BJ (cell line): ENCODE measurements around the gene RASA4. TPM values are rescaled to one million over a fixed set of nuclear protein-coding genes. Genes with fewer than 3 reads are reported as not detected.
A peak's percentile ranks its signal among the peaks of the same experiment; 100 is the strongest.
"Not testable (repeated sequence)": the region's sequence is repeated elsewhere in the genome, so short reads cannot be mapped to it uniquely, and the experiment has no call there.

ENCODE experiments used
- CTCF ChIA-PET: fragments of 350-600 bp; formaldehyde crosslinking; extraction: SDS; loops from one replicate; lab custom pipeline; 2021; ENCODE audit warnings: antibody characterized with exemption, inconsistent platforms; lab: Yijun Ruan, JAX
- POLR2A ChIA-PET: fragments of 300-600 bp; sonication (Branson Sonifier 250); formaldehyde crosslinking; extraction: SDS; loops from one replicate; lab custom pipeline; 2021; ENCODE audit warnings: antibody characterized with exemption; lab: Charles Lee
- DNase-seq: peaks from one replicate; pipeline ENCODE4 v3.0.0-alpha.2; 2011; ENCODE audit warnings: low read depth
- H3K27me3 ChIP-seq: 2 replicates; pipeline ENCODE4 v1.6.0; 2011; ENCODE audit warnings: low read length; ENCODE audit not compliant: control insufficient read depth, insufficient read depth
- H3K36me3 ChIP-seq: 2 replicates; pipeline ENCODE4 v1.5.1; 2011; ENCODE audit warnings: low read length; ENCODE audit not compliant: control insufficient read depth, insufficient read depth
- H3K4me3 ChIP-seq: 2 replicates; pipeline ENCODE4 v1.5.1; 2011; ENCODE audit warnings: low read depth, mild to moderate bottlenecking, control low read depth, low read length
- polyA minus RNA-seq: library from RNA; depleted of rRNA, polyadenylated mRNA; stranded (reverse); fragments of >200 nt; gene quantifications from 2 replicates; pipeline ENCODE4 v1.2.3, GENCODE V29; 2011; rRNA and poly(A)+ RNA removed
- polyA plus RNA-seq: library from polyadenylated mRNA; depleted of rRNA; stranded (reverse); fragments of >200 nt; gene quantifications from 2 replicates; pipeline ENCODE4 v1.2.3, GENCODE V29; 2011; rRNA removed

Gene RASA4
- polyA plus RNA-seq (26.9 and 54.5 TPM in 2 replicates), polyA minus RNA-seq (53.1 and 55.7 TPM in 2 replicates)

DNA sequence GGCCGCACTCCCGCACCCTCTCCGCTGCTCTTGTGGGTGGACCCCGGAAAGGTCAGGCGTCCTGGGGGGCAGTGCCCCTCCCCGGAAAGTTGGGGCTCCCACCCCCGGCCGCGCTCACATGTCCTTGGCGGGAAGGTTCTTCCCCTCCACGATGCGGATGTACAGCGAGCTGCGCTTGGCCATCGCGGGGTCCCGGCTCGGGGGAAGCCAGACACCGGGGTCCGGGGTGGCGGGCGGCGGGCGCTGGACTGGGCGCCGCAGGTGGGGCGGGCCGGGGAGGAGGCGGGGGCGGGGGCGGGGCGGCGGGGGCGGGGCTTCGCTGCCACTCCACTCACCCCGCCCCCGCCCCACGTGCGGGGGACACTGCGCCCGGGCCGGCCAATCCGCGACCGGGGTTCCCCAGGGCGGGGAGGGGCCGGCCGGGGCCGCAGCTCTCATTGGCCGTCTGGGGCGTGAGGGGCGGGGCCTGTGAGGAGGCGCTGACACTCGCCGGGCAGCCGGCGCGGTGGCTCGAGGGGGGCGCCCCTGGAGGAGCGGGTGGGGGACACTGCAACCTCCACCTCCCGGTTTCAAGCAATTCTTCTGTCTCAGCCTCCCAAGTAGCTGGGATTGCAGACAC, at the start of gene RASA4:
Gene RASA4, minus strand, starts transcription at position 250 of the 619 bp plus-strand sequence. Its CDS starts 67 bp downstream, at position 183.
- POLR2A ChIA-PET, CTCF ChIA-PET: not testable (repeated sequence)
- H3K4me3 ChIP-seq, result peak within 1 kb of the TSS; percentile 54

DNA sequence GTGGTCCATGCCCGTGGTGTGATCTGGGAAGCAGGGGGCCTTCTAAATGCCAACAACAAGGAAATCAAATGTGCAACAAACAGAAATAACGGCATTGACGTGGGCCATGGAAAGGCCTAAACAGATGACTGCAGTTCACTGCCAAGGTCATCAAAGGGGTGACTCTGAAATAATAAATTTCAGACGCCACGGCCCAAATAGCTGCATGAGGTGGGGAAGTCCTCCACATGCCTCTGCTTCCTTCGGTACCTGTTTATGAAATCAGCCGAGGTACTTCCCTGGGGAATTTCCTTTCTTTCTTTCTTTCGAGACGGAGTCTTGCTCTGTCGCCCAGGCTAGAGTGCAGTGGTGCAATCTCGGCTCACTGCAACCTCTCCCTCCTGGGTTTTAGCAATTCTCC, 48.2 kb upstream of the RASA4 start:
- POLR2A ChIA-PET, H3K4me3 ChIP-seq, CTCF ChIA-PET, DNase-seq, H3K36me3 ChIP-seq, H3K27me3 ChIP-seq: not testable (repeated sequence)

More for the DNA sequence above, at the start of gene RASA4:
- H3K36me3 ChIP-seq, DNase-seq, H3K27me3 ChIP-seq: not testable (repeated sequence)

DNA sequence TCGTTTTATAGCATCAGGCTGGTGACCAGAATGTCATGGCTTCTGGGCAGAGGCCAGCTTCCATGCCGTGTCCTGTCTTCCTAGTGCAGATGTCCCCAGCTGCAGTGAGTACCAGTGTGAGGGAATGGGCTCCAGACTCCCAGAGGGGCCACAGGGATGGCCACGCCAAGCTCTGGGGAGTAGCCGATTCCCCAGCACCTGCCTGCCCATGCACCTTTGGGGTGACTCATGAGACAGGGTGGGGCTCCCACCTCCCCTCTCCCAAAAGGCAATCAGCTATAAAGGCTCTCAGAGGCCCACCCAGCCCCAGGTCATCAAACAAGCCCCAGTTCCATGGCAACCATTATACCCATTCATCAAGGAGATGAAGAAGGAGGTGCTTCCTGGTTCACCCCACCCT, 33.4 kb upstream of the RASA4 start, which contains the start of gene SPDYE2B:
Gene SPDYE2B, plus strand, starts transcription at position 396 of the 400 bp plus-strand sequence. CDS start 2,030 bp downstream, outside the sequence.
- CTCF ChIA-PET, H3K27me3 ChIP-seq, H3K36me3 ChIP-seq, H3K4me3 ChIP-seq, POLR2A ChIA-PET, DNase-seq: not testable (repeated sequence)

DNA sequence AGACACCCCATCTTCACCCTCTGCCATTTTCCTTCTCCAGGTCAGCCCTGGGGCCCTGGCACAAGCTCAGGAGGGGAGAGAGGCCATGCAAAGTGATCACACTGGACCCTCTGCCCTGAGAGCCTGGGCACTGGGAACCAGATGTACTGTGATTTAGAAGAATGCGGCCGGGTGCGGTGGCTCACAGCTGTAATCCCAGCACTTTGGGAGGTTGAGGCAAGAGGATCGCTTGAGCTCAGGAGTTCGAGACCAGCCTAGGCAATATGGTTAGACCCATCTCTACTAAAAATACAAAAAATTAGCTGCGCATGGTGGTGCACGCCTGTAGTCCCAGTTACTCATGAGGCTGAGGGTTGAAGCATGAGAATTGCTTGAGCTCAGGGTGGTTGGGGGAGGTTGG, 31.3 kb upstream of the RASA4 start:
- H3K27me3 ChIP-seq, H3K36me3 ChIP-seq, CTCF ChIA-PET, H3K4me3 ChIP-seq, POLR2A ChIA-PET, DNase-seq: not testable (repeated sequence)

DNA sequence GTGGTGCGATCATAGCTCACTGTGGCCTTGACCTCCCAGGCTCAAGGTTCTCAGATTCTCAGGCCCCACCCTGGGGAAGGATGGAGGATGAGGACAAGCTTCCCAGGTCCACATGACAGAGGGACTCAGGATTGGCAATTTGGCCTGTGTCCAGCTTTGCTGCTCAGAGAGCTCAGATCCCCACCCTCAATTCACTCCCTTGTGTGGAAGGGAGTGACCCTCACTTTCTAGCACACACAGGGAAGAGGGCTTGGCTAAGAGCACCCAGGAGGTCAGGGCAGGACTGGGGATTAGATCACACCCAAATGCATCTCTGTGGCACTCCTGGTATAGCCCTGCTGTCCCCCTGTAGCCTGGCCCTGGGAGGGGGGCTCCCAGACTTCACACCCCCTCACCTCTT, 26.8 kb upstream of the RASA4 start:
- H3K4me3 ChIP-seq, DNase-seq, H3K27me3 ChIP-seq, H3K36me3 ChIP-seq, POLR2A ChIA-PET, CTCF ChIA-PET: not testable (repeated sequence)

DNA sequence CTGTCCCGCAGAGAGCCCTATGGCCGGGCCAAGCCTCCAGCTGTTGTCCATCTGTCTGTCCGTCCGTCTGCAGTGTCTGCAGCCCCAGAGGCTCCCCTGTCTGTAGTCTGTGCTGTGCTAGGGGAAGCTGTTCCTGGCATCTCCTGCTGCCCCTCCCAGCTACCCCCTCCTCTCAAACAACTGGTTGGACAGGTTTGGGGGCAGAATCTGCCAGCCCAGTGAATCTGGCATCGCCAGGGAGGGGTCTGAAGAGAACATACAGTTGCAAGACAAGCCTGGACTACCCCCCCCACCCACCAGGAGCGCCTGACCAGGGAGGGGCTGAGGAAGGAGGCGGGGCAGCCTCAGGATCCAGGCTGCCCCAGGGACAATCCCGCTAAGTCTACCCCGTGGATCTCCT, 26.1 kb upstream of the RASA4 start, which contains the start of gene UPK3BL1:
Gene UPK3BL1, minus strand, starts transcription at position 101 of the 400 bp plus-strand sequence. Its CDS starts 50 bp downstream, at position 51.
- H3K36me3 ChIP-seq, POLR2A ChIA-PET, CTCF ChIA-PET, H3K4me3 ChIP-seq, H3K27me3 ChIP-seq, DNase-seq: not testable (repeated sequence)

DNA sequence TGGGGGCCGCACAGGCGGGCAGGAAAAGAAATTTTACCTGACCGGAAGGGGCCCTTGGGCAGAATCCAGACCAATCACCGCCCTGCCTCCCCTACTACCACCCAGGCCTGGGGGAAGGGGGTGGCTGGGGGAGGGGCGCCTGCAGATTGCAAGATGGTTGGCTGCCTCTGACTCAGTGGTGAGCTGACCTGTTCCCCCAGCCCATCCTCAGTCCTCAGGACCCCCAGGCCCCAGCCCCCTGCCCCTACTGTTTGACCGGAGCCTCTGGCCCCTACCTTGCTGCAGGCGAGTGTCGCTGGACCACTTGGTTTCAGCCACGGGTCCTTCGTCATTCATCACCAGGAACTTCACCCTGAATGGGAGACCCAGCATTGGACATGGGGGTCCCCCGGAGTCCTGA, 22.3 kb upstream of the RASA4 start:
- H3K27me3 ChIP-seq, H3K4me3 ChIP-seq, POLR2A ChIA-PET, CTCF ChIA-PET, DNase-seq, H3K36me3 ChIP-seq: not testable (repeated sequence)

DNA sequence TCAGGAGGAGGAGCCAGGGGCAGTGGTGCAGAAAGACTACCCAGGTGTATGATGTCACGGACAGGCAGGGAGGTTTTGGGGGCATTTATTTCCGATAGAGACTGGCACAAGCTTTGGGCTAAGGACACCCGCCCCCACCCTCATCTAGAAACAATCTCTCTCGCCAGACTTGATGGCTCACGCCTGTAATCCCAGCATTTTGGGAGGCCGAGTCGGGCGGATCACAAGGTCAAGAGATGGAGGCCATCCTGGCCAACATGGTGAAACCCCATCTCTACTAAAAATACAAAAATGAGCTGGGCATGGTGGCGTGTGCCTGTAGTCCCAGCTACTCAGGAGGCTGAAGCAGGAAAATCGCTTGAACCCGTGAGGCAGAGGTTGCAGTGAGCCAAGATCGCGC, 20.4 kb upstream of the RASA4 start:
- CTCF ChIA-PET, H3K36me3 ChIP-seq, DNase-seq, POLR2A ChIA-PET, H3K27me3 ChIP-seq, H3K4me3 ChIP-seq: not testable (repeated sequence)

DNA sequence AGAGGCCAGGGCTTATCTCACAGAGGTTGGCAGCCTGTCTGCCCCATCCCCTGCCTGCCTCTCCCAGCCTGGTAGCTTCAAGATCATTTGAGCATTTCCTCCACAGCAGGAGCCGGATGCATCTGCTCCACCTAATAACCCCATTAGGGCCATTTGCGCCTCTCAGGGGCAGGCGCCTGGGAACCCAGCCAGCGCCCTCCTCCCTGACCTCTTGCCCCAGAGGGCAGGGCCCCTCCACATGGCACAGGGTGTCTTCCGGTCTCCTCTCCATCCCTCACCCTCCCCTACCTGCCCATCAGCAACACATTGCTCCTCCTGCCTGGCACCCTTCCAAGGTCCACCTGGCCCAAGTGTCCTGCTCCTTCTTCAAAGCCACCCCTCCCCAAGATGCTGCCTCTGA, 18.8 kb upstream of the RASA4 start:
- DNase-seq, CTCF ChIA-PET, H3K27me3 ChIP-seq, POLR2A ChIA-PET, H3K4me3 ChIP-seq, H3K36me3 ChIP-seq: not testable (repeated sequence)

DNA sequence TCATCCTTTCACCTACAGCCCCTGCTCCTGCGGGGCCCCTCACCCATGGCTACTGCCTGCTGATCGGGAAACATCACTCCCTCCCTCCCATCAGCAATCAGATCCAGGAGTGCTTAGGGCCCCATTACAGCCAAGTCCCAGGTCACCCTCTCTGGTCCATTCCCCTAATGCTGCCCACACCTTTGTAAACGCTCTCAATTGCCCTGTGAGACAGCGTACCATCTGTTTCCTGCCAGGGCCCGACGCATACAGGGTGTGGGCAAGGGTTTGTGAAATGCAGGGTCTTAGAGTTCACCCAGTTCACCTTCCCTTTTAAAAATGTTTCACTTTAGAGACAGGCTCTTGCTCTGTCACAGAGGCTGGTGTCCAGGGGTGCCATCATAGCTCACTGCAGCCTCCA, 17.7 kb upstream of the RASA4 start:
- H3K36me3 ChIP-seq, H3K27me3 ChIP-seq, POLR2A ChIA-PET, CTCF ChIA-PET, H3K4me3 ChIP-seq, DNase-seq: not testable (repeated sequence)

DNA sequence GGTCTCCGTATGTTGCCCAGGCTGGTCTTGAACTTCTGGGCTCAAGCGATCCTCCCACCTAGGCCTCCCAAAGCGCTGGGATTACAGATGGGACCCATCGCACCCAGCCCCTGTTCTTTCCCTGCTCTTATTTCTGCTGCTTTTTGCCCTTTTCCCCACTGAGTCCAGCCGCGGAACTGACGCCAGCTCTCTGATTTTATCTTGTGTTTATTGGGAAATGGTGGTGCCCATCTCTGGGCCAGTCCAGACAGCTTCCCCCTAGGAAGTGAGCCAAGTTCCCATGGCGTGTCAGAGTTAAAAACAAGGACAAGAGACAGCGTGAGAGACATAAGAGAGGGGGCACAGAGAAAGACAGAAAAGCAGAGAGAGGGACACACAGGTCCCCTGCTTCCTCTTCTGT, 14.1 kb upstream of the RASA4 start:
- CTCF ChIA-PET, H3K27me3 ChIP-seq, H3K36me3 ChIP-seq, H3K4me3 ChIP-seq, DNase-seq, POLR2A ChIA-PET: not testable (repeated sequence)

DNA sequence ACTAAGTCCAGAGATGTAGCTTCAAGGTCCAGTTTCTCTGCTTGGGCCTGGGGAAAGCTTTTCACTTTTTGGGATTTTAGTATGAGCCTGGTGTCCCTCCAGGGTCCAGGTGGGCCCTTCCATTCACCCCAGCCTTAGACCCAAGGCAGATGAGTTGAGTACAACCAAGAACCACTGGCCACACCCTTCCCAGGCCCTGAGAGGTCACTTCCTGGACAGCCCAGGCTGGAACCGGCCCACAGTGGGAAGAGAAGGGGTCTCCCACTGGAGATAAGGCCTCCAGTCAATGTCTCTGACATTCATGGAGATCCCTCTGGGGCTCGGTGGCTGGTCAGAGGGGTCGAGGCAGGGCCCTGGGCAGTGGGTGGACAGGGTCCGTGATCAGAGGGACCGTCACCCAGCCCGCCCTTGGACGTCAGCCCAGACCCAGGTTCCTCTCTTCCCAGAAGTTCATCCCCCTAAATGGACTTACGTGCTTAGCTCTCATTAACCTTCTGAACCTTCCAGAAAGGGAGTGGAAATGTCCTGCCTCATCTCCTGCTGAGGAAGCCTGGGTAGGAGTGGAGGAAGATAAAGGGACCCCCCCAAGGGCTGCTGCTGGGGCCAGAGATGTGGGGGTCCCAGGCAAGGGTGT, 10.8 kb upstream of the RASA4 start:
- CTCF ChIA-PET, H3K27me3 ChIP-seq, POLR2A ChIA-PET, DNase-seq, H3K4me3 ChIP-seq, H3K36me3 ChIP-seq: not testable (repeated sequence)

DNA sequence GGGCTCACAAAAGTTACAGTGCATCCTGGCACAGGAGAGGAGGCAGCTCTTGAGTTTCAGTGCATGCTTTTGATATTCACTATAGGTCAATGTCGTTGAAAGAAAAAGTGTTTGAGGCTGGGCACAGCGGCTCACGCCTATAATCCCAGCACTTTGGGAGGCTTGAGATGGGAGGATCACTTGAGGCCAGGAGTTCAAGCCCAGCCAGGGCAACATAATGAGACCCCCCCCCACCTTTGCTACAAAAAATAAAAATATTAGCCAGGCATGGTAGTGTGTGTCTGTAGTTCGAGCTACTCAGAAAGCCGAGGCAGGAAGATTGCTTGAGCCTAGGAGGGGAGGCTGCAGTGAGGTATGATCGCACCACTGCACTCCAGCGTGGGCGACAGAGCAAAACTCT, 1.6 kb upstream of the RASA4 start:
- DNase-seq, CTCF ChIA-PET, H3K4me3 ChIP-seq, H3K27me3 ChIP-seq, H3K36me3 ChIP-seq, POLR2A ChIA-PET: not testable (repeated sequence)
